Rectal smooth muscle tissue (tissue), 1 donor: ENCODE measurements around the gene ATP11A.
"Not testable (repeated sequence)": the region's sequence is repeated elsewhere in the genome, so short reads cannot be mapped to it uniquely, and the experiment has no call there.

Source experiments
- H3K27ac ChIP-seq: one replicate; pipeline ENCODE4 v1.7.0; 2013; ENCODE audit warnings: low read depth, low read length, inconsistent platforms
- H3K27me3 ChIP-seq: one replicate; pipeline ENCODE4 v1.7.0; 2013; ENCODE audit warnings: low read length; ENCODE audit not compliant: control insufficient read depth, insufficient read depth
- H3K36me3 ChIP-seq: one replicate; pipeline ENCODE4 v1.7.0; 2013; ENCODE audit warnings: low read length; ENCODE audit not compliant: control insufficient read depth, insufficient read depth
- H3K4me1 ChIP-seq: one replicate; pipeline ENCODE4 v1.7.0; 2013; ENCODE audit warnings: low read length; ENCODE audit not compliant: control insufficient read depth, insufficient read depth
- H3K4me3 ChIP-seq: one replicate; pipeline ENCODE4 v1.7.0; 2013; ENCODE audit warnings: low read length
- H3K9ac ChIP-seq: one replicate; pipeline ENCODE4 v1.7.0; 2013; ENCODE audit warnings: low read length

ATP11A gene

GRCh38 chr13:112781287-112781686 lies 91.4 kb downstream of the ATP11A start:
- H3K27ac ChIP-seq: no peak overlapping the region

DNA sequence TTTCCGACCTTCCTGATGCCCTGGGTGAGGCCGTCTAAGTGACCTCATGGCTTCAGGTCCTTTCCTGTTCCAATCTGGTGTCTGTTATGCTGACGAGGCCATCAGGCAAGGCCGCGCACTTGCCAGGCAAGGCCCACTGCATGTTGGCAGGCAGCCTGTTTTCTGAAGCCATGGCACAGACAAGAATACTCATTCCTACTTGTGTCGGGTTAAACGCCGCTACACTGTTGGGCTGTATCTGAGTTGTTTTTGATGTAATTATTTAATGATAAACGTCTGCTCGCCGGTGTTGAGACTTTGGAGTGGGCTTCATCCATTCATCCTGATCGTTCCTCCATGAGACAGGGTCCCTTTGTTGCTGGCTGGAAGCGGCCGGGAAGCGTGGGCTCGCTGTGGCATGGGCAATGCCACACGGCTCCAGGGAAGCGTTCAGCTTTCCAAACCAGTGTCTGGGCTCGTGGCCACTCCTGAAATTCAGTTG lies 92.1 kb downstream of the ATP11A start:
- Histone ChIP-seq H3K27me3 (no peaks in the 10 kb centered on the region), H3K9ac (no peak overlapping the region), H3K4me3 (no peak overlapping the region), H3K4me1 (peaks cover 4% of the 10 kb centered on the region), H3K36me3 (peaks cover 4% of the 10 kb centered on the region), H3K27ac (no peak overlapping the region)

More at GRCh38 chr13:112781287-112781686, 91.4 kb downstream of the ATP11A start:
- H3K9ac ChIP-seq: no peak overlapping the region
- no peaks in the 10 kb centered on the region for H3K36me3 ChIP-seq
- no peaks in the 10 kb centered on the region for H3K27me3 ChIP-seq
- no peak overlapping the region for H3K4me3 ChIP-seq
- H3K4me1 ChIP-seq: peaks cover 4% of the 10 kb centered on the region

GRCh38 chr13:112782429-112783010 lies 92.7 kb downstream of the ATP11A start:
- Histone ChIP-seq H3K4me1 (peaks cover 4% of the 10 kb centered on the region), H3K27ac (peak overlapping the region; percentile 35), H3K27me3 (no peaks in the 10 kb centered on the region), H3K9ac (no peak overlapping the region), H3K36me3 (peaks cover 4% of the 10 kb centered on the region), H3K4me3 (no peak overlapping the region)

DNA sequence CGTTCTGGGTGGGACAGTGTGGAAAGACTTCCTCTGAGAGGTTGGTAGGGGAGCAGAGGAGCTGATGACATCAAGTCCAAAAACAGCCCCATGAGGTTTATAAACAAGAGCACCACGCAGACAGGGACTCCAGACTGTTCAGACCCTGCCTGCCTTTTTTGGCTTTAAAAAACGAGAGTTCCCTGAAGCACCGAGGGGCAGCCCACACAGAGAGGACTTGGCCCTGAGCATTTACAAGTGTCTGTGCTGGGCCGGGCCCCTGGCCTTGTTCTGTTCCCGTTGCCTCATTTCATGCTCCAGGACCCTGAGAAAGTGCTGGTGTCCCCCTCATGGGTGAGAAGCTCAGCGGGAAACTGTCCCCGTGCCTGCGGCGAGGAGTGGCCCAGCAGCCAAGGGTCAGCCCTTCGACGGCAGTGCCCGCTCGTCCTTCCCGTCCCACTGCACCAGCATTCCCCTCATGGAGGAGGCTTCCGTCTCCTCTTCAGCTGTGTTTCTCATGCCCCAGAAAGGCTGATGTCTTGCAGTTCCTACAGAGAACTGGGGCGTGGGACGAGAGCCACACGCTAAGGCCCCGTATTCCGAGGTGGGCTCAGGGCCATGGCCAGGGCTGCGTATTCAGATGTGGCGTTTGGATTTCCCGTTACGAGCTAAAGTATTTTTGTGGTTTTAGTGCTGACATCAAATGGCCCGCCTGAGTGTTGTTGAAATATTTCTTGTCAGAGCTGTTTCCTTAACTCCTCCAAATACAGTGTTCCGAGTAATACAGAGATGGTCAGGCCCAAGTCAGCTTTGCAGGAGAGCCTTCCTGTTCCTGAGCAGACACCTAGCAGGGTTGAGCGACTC lies 93.5 kb downstream of the ATP11A start:
- Histone ChIP-seq H3K27me3 (no peaks in the 10 kb centered on the region), H3K4me3 (no peak overlapping the region), H3K36me3 (peaks cover 4% of the 10 kb centered on the region), H3K27ac (peak overlapping the region; percentile 35), H3K9ac (no peak overlapping the region), H3K4me1 (peaks cover 4% of the 10 kb centered on the region)

DNA sequence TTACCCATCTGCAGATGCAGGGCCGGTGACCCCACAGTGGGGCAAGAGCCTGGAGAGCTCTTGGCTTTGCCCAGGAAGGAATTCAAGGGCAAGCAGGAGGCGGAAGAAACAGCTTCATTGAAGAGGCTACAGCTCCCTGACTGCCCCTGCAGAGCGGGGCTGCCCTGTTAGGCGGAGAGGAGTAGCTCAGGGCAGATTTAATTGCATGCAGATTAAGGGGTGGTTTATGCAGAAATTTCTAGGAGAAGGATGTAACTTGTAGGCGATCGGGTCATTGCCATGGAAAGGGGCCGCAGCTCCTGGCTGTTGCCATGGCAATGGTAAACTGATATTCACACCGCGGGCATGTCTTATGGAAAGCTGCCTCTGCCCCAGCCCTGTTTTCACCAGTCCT lies 94.1 kb downstream of the ATP11A start:
- Histone ChIP-seq H3K27me3 (no peaks in the 10 kb centered on the region), H3K4me3 (no peak overlapping the region), H3K9ac (no peak overlapping the region), H3K4me1 (peaks cover 4% of the 10 kb centered on the region), H3K36me3 (peaks cover 4% of the 10 kb centered on the region), H3K27ac (no peak overlapping the region)

DNA sequence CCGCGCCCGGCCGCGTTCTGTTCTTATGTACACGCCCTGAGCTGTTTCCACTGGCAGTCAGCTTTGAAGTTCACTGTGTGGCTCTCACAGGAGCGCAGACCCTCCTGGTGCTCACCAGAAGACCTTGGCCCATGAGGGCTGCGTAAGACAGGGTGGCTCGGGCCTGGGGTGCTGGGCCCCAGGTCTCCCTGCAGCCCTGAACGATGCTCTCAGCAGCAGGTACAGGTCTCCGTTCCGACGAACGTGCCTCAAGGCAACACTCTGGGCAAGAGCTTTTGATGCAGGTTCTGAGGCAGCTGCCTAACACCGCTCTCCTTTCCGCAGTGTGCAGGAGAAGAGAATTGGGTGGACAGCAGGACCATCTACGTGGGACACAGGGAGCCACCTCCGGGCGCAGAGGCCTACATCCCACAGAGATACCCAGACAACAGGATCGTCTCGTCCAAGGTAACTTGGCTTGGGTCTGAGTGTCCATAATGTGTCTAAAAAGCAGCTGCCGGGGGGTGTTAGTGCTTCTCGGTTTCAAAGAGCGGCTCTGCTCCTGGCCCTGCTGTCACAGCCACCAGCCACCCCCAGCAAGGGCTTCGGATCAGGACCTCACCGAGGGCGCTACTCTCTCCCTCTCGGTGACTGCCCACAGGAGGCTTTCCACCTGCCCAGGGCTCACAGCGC lies 95.1 kb downstream of the ATP11A start:
- H3K4me3 ChIP-seq: no peak overlapping the region
- H3K36me3 ChIP-seq: peaks cover 4% of the 10 kb centered on the region
- peaks cover 4% of the 10 kb centered on the region for H3K4me1 ChIP-seq
- no peaks in the 10 kb centered on the region for H3K27me3 ChIP-seq
- no peak overlapping the region for H3K9ac ChIP-seq
- H3K27ac ChIP-seq: no peak overlapping the region

- Histone ChIP-seq H3K27ac (no peak overlapping the region), H3K9ac (no peak overlapping the region)
These were observed 95.6 kb downstream of the ATP11A start for GRCh38 chr13:112785483-112785856.

GRCh38 chr13:112786810-112787209 lies 97.0 kb downstream of the ATP11A start:
- H3K4me3 ChIP-seq, H3K9ac ChIP-seq, H3K4me1 ChIP-seq, H3K27ac ChIP-seq, H3K27me3 ChIP-seq, H3K36me3 ChIP-seq: not testable (repeated sequence)

More at GRCh38 chr13:112785483-112785856, 95.6 kb downstream of the ATP11A start:
- peaks cover 4% of the 10 kb centered on the region for H3K4me1 ChIP-seq
- no peak overlapping the region for H3K4me3 ChIP-seq
- H3K36me3 ChIP-seq: peaks cover 4% of the 10 kb centered on the region
- H3K27me3 ChIP-seq: no peaks in the 10 kb centered on the region

GRCh38 chr13:112790735-112791641 lies 101.2 kb downstream of the ATP11A start:
- peaks cover 6% of the 10 kb centered on the region for H3K36me3 ChIP-seq
- no peaks in the 10 kb centered on the region for H3K4me1 ChIP-seq
- no peak overlapping the region for H3K9ac ChIP-seq
- no peak overlapping the region for H3K4me3 ChIP-seq
- no peaks in the 10 kb centered on the region for H3K27me3 ChIP-seq
- H3K27ac ChIP-seq: no peak overlapping the region

- Histone ChIP-seq H3K4me3 (no peak overlapping the region), H3K9ac (no peak overlapping the region), H3K36me3 (peaks cover 3% of the 10 kb centered on the region), H3K4me1 (no peaks in the 10 kb centered on the region), H3K27ac (no peak overlapping the region), H3K27me3 (no peaks in the 10 kb centered on the region)
These were observed 102.0 kb downstream of the ATP11A start for GRCh38 chr13:112791663-112792440.

- H3K27me3 ChIP-seq: no peaks in the 10 kb centered on the region
- H3K27ac ChIP-seq: no peak overlapping the region
- H3K4me3 ChIP-seq: no peak overlapping the region
- H3K4me1 ChIP-seq: no peaks in the 10 kb centered on the region
- H3K9ac ChIP-seq: no peak overlapping the region
- H3K36me3 ChIP-seq: peaks cover 2% of the 10 kb centered on the region
These were observed 102.7 kb downstream of the ATP11A start for GRCh38 chr13:112792511-112792910.
